GM18517 (cell line): ENCODE measurements around the gene OBSCN.
"Not testable (repeated sequence)": the region's sequence is repeated elsewhere in the genome, so short reads cannot be mapped to it uniquely, and the experiment has no call there.

Experiments used
- ATAC-seq: cut with Tn5 transposase; IDR thresholded peaks from one replicate; pipeline ENCODE4 v1.9.1; 2021; ENCODE audit warnings: mild to moderate bottlenecking, moderate library complexity; ENCODE audit not compliant: unreplicated experiment

Gene OBSCN

DNA sequence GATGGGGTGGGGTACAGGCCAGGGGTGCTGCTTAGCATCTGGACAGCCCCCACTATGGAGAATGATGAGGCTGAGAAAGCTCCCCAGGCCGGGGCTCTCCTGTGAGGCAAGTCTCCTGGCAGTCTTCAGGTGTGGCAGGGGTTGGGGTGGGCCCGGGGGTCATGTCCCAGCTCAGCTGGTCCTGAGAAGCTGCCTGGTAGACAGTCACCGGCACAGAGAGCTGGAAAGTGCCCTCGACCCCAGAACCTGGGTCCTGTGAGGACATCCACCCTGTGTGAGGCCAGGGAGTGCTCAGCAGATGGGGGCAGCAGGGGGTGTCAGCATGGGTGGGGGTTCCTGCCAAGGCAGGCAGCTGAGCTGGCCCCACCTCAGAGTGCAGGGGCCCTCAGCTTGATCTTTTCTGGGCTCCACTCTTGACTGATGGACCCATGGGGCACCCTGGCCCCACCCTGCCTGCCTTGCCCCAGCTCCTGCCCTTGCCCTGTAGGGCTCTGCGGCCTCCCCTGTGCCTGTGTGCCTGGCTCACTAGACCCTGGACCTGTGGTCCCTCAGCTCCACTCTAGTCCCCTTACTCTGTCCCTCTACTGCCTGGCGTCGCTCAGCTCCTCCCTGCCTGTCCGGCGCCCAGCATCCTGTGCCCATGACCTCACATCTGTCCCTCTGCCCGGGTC is 36.5 kb upstream of the OBSCN start:
- ATAC-seq, result no peak

DNA sequence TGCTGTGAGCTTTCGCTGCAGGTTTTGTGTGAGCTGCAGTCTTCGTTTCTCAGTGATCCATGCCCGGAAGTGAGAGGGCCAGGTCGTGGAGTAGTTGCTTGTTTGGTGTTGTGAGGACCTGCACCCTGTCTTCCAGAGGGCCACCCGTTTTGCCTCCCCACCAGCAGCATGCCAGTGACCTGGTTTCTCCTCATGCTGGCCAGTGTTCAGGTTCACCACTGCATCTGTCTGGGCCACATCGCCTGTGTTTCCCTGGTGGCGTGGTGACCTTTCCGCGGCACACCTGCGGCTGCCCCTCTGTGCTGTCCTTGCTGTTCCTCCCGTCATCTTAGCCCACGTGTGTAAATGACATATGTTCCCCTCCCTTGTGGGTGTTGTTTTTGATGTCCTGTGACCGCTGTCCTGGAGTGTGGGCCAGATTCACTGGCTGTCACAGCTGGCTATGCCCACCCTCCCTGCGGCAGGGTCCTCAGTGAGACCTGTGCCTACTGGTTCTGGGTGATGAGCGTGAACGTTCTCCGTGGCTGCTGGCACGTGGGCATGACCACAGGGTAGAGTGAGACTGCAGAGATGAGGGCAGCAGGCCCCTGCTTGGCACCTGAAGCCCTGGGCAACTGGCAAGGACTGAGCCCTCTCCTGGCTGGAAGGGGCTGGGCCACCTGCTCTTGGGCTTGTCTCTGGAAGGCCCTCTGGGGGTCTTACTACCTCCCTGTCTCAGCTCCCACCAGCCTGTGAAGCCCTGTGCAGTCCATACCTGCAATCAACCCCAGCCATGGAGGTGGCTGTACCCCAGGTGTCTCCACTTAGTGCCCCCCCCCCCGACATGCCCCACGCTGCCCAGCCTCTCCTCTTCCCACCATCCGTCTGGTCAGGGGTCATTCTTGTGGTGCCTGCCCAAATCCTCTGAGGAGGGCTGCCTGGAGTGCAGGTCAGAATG is 35.0 kb upstream of the OBSCN start:
- ATAC-seq, result no peak

DNA sequence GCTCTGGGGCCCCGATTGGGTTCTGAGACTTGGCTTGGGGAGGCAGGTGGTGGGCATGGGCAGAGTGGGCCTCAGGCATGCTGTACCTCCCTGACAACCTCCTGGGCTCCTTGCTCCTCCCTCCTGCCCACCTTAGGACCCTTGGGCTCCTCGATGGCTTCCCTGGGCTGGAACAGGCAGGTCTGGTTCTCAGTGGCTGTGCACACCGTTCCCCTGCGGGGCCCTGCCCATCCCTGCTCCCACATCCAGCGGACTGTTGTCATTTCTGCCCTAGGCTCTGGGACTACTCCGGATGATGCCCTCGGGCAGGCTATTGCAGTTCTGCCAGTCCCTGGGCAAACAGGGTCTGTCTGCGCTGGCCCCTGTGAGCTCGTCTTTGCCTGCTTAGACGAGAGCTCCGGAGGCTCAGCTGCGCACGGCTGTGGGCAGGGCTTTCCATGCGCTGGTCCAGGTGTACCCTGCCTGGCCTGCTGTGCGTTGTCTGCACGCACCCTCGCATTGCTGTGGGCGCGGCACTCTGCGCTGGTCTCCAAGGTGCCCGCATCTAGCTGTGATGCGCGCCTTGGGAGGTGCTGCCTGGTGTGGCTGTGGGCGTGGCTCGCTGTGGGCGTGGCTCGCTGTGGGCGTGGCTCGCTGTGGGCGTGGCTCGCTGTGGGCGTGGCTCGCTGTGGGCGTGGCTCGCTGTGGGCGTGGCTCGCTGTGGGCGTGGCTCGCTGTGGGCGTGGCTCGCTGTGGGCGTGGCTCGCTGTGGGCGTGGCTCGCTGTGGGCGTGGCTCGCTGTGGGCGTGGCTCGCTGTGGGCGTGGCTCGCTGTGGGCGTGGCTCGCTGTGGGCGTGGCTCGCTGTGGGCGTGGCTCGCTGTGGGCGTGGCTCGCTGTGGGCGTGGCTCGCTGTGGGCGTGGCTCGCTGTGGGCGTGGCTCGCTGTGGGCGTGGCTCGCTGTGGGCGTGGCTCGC is 34.0 kb upstream of the OBSCN start:
- ATAC-seq, result not testable (repeated sequence)

DNA sequence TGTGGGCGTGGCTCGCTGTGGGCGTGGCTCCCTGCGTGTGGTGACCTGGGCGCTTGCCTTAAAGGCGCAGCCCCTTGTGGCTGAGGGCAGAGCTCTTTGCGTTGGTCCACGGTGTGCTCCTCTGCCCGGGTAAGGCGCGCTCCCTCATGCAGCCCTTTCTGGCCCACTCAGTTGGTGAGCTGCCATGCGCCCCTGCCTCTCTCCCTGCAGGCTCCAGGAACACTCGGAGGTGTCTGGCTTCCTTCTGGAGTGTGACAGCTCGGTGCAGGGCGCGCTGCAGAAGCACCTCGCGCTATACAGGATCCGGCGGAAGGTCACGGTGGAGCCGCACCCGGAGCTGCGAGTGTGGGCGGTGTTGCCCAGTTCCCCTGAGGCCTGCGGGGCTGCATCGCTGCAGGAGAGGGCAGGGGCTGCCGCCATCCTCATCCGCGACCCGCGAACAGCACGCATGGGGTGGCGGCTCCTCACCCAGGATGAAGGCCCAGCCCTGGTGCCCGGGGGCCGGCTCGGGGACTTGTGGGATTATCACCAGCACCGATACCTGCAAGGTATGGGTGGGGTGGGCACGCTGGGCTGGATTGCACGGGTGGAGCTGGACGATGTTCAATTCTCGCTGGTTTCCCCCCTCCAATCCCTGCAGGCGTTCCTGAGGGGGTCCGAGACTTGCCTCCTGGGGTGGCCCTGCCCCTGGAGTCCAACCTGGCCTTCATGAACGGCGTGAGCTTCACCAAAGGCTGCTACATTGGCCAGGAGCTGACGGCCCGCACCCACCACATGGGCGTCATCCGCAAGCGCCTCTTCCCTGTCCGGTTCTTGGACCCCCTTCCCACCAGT is 33.1 kb upstream of the OBSCN start:
- no peak for ATAC-seq

DNA sequence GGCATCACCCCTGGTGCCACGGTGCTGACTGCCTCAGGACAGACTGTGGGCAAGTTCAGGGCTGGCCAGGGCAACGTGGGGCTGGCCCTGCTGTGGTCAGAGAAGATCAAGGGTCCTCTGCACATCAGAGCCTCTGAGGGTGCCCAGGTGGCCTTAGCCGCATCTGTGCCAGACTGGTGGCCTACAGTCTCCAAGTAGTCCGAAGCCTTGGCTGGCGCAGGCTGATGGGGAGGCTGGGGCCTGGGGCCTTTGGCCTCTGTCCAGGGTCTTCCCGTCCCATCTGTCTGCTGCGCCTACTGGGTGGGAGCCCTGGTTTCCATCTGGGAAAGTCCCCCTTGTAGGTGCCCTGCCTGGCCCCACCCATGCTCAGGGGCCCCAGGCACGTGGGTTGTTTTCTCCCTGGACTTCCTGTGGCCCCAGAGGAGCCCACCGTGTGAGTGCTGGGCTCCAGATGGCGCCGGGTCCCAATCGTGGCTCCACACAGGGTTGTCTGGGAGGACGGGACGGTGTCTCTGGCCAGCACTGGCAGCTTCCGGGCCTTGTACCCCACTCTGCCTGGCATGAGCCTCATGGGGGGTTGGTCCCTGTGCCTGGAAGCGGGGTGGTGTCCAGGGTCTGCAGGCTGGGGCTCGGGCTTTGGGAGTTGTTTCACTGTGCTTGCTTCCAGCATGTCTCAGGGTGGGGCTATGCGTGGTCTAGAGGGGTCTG is 32.4 kb upstream of the OBSCN start:
- ATAC-seq, result no peak

DNA sequence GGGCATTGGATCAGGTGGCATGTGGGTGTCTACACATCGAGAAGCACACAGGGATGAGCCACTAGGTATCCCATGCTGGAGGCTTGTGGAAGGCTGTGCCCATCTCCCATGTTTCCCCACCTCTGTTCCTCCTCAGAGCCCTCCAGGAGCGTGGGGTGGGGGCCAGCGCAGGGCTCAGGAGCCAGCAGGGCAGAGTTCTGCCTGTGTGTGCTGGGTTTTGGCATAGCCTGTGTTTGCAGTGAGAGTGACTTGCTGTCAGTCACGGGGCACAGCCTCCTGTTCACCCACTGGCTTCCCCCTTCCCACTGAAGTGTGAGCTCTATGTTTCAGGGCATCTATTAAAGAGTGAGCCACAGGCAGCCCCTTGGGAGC is 31.8 kb upstream of the OBSCN start:
- ATAC-seq, result no peak

DNA sequence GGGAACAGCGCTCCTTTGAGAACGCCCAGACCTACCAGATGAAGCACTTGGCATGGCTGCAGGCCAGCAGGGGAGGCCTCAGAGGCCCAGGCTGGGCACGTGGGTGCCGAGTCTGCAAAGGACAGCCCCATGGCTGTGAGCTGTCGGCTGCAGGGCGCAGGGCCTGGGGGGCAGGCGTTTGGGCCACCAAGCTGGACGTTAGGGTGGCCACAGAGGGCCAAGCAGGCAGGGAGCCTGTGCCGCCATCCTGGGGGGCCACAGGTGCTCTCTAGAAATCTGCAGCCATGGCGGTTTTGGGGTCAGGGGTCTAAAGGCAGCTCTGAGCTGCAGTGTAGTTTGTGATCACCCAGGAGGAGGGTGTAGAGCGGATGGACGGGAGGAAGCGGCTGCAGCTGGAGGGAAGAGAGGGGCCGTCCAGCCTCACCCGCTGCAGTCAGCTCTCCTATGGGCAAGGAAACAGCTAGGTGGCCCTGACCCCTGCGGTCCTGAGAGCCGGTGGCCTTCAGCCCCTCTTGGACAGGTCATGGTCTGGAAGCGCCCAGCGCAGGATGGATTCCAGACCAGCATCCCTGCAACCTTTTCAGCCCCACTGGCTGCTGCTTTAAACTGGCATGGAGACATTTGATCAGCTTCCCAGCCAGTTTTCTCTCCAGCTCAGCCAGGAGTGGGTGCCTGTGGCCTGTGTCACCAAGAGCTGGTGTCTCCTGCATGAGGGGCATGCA is 31.2 kb upstream of the OBSCN start:
- ATAC-seq, result no peak

DNA sequence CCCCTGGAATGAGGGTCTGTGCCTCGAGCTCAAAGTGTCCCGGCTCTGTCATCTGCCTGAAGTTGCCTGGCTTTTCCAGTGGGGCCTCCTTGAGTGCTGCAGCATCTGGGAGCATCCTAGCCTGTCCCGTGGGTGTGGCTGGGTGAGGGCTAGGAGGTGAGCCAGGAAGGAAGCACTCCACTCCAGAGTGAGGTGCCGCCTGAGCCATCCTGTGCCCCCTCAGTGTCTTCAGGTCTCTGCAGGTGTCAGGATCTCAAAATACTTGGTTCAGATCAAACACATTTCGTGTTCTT is 30.7 kb upstream of the OBSCN start:
- no peak for ATAC-seq

DNA sequence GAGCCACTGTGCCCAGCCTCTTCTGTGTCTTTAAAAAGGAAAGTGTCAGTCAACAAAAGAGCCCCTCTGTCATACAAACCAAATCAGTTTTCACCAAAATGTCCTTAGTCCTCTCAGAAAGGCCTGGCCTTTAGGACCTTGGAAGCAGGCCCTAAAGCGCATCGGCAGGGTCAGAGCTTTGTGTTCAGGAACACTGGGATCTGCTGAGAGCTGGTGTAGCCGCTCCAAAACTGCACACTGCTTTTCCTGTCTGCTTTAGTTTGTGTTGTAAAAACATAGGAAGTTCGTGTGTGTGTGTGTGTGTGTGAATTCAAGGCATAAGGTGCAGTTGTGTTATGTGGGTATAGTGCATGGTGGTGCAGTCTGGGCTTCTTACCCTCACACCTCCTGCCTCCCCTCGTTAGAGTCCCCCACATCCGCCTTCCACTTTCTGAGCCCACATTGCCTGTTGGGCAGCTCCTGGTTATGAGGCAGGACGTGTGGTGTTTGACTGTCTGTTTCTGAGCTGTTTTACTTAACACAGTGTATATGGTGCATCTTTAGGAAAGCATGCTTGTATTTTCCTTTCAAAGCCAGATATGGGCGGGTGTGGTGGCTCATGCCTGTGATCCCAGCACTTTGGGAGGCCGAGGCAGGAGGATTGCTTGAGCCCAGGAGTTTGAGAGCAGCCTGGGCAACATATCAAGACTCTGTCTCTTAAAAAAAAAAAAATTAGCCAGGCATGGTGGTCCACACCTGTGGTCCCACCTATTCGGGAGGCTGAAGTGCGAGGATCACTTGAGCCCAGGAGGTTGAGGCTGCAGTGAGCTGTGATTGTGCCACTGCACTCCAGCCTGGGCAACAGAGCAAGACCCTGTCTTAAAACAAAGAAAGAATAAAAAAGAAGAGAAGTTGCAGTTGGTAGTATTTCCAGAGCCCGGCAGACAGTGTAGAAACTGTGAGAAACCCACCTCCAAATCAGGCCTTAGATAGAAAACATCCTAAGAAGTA is 29.8 kb upstream of the OBSCN start:
- no peak for ATAC-seq

DNA sequence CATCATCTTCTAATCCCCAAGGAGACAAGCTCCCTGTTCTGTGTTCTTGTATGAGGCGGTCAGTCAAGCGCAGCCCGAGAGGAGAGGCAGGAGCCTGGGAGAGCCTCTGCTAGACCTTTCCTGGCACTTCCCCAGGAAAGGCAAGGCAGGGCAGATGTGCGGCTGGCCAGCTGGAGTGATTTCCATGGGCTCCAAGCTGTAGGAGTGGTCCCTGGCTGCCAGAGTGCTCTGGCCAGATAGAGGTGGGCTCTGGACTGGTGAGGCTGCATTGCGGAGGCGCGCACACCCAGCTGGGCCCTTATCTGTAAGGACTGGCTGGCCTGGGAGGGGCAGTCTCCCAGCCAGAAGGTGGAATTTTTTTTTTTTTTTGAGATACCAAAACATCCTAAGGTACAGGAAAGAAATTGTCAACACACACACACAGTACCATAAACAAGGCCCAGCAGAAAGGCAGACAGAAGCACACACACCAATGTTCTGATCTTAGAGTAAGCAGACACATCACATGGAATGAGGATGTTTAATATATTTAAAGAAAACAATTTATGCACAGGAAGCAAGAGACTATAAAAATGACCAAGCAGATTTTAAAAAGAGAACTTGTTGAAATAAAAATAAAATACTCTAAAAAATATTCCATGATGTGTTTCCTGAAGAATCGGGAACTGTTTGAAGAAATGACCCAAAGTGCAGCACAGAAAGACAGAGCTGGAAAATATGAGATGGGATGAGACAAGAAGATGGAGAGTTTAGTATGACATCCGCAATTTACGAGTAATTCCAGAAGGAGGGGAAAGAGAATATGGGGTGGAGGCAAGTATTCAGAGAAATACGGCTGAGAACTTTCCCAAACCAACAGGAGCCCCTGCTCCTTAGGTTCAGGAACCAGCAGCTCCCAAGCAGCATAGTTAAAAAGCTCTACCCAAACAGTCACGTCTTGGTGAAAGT is 28.8 kb upstream of the OBSCN start:
- no peak for ATAC-seq

DNA sequence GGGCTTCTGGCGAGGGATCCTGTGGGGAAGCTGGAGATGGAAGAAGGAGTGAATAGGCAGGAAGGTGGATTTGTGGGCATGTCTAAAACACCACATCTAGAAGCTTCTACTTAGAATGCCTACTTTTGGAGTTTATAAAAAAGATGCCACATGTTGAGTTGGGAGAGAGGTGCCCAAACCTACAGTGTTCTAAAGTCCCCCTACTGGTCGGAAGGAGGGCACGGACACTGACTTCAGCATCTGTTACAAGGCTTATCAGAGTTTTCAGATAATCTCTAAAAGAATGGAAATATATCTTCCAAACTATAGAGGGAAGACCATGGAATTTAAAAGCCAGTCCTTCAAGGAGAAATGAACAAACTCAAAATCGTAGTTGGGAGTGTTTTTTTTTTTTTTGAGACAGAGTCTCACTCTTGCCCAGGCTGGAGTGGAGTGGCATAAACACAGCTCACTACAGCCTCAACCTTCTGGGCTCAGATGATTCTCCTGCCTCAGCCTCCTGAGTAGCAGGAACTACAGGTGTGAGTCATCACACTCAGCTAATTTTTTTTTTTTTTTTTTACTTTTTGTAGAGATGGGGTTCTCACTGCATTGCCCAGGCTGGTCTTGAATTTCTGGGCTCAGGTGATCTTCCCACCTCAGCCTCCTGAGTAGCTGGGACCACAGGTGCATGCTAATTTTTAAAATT is 27.4 kb upstream of the OBSCN start:
- ATAC-seq, result no peak

DNA sequence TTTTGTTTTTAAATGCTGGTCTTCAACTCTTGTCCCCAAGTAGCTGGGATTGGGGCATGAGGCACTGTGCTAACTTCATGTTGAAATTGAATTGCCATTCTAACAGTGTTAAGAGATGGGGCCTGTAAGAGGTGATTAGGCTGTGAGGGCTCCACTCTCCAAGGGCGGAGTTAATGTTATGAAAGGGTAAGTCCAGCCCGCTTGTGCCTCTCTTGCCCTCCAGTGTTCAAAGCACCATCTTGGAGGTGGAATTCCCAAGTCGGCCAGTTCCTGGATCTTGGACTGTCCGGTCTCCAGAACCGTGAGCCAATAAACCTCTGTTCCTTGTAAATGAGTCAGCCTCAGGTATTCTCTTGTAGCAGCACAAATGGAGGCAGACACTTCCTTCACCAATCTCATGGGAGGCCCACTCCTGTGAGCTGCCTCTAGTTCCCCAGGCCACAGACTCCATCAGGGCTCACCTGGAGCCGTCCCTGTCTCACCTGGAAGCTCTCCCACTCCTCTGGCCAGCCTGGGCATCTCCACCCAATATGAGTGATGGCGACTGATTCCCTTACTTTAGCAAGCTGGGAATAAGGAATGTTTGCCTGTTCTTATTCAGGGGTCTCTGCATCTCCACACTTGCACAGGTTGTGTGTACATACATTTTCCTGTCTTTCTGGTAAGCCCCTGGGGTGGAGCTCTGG is 26.7 kb upstream of the OBSCN start:
- ATAC-seq, result no peak

DNA sequence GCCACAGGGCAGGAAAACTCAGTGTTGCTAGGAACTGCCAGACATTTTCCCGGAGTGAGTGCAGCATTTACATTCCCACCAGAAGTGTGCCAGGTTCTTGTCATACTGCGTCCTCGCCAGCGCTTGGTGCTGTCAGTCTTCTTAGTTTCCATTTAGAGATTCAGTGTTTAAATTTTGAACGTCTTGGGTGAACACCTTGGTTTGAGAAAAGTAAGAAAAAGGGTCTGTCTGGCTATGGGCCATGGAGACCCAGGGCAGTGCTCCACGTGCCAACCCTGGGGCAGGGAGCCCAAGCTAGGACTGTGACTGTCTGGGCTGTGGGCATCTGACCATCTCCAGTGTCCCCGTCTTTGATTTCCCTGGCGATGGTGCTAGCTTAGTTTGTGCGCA is 26.2 kb upstream of the OBSCN start:
- no peak for ATAC-seq

DNA sequence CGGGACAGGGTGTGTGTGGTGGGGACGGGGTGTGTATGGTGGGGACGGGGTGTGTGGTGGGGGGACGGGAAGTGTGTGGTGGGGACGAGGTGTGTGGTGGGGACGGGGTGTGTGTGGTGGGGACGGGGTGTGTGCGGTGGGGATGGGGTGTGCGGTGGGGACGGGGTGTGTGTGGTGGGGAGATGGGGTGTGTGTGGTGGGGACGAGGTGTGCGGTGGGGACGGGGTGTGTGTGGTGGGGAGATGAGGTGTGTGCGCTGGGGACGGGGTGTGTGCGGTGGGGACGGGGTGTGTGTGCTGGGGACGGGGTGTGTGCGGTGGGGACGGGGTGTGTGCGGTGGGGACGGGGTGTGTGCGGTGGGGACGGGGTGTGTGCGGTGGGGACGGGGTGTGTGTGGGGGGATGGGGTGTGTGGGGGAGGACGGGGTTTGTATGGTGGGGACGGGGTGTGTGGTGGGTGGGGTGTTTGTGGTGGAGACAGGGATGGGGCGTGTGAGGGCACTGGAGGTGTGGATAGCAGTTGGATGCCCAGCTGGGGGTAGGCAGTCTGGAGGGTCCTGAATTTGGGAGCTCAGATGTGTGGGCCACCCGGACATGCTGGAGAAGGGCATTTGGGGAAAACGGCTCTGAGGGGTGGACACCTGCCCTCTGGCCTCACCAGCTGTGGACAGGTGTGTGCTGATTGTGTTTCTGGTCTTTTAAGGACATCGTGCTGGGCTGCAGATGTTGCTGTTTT is 25.4 kb upstream of the OBSCN start:
- no peak for ATAC-seq

DNA sequence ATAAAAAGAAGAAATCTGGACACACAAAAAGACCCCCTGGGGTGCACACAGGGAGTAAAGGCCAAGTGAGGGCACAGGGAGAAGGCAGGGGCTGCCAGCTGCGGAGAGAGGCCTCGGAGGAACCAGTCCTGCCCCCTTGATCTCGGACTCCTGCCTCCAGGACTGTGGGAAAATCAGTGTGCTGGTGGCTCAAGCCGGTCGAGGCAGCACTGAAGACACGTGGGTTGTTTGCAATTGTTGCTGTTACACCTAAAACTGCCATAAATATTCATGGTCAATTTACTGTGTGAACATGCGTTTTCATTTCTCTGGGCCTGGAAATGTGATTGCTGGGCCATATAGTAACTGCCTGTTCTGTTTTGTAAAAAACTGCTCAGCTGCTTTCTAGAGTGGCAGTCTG is 23.7 kb upstream of the OBSCN start:
- ATAC-seq, result no peak
